IMR-90 (cell line): ENCODE measurements around the gene CALML4. TPM values are rescaled to one million over a fixed set of nuclear protein-coding genes. Genes with fewer than 3 reads are reported as not detected.

Source experiments
- ATAC-seq: fragments of 200-7000 bp; cut with Tn5 transposase; 2 replicates; pipeline ENCODE4 v1.9.1; 2020; ENCODE audit warnings: low read depth, mild to moderate bottlenecking, moderate library complexity
- BruUV-seq: library from RNA; stranded (reverse); fragments of 400-500 nt; replicated peaks from 2 replicates; lab custom pipeline; 2021; lab: Mats Ljungman, UMichigan
- CTCF ChIA-PET: fragments of 300-600 bp; formaldehyde crosslinking; extraction: SDS; loops from one replicate; lab custom pipeline; 2021; ENCODE audit warnings: antibody characterized with exemption; lab: Yijun Ruan, JAX
- POLR2A ChIA-PET: fragments of 300-600 bp; sonication (Branson Sonifier 250); formaldehyde crosslinking; loops from one replicate; lab custom pipeline; 2022; ENCODE audit warnings: antibody characterized with exemption; ENCODE audit not compliant: unreplicated experiment; lab: Charles Lee
- DNase-seq: peaks from one replicate; pipeline ENCODE4 v3.0.0; 2013
- H2AFZ ChIP-seq: replicated peaks from 2 replicates; pipeline ENCODE3; 2013; ENCODE audit warnings: low read length, mild to moderate bottlenecking; ENCODE audit not compliant: poor library complexity
- H2AK5ac ChIP-seq: 2 replicates; pipeline ENCODE4 v1.6.1; 2013; ENCODE audit warnings: low read depth, low read length, inconsistent platforms
- H2AK9ac ChIP-seq: replicated peaks from 2 replicates; pipeline ENCODE3; 2013; ENCODE audit warnings: mild to moderate bottlenecking, low read depth, low read length, moderate library complexity; ENCODE audit not compliant: poor library complexity
- H2BK120ac ChIP-seq: 2 replicates; pipeline ENCODE4 v1.6.1; 2013; ENCODE audit warnings: low read depth, low read length, inconsistent platforms
- H2BK15ac ChIP-seq: 3 replicates; pipeline ENCODE4 v1.6.1; 2013; ENCODE audit warnings: low read depth, low read length, inconsistent platforms
- H2BK20ac ChIP-seq: 2 replicates; pipeline ENCODE4 v1.6.1; 2013; ENCODE audit warnings: low read depth, mild to moderate bottlenecking, inconsistent platforms, low read length, moderate library complexity
- H2BK5ac ChIP-seq: 2 replicates; pipeline ENCODE4 v1.6.1; 2013; ENCODE audit warnings: mild to moderate bottlenecking, low read depth, low read length, inconsistent platforms; ENCODE audit not compliant: poor library complexity, severe bottlenecking
- H3K14ac ChIP-seq: replicated peaks from 2 replicates; pipeline ENCODE4 v1.6.1; 2013; ENCODE audit warnings: low read depth, low read length, inconsistent platforms
- H3K18ac ChIP-seq: 2 replicates; pipeline ENCODE4 v1.6.1; 2013; ENCODE audit warnings: low read depth, low read length, control low read depth
- H3K23ac ChIP-seq: 2 replicates; pipeline ENCODE4 v1.6.1; 2013; ENCODE audit warnings: low read depth, low read length, inconsistent platforms
- H3K27ac ChIP-seq: 2 replicates; pipeline ENCODE4 v1.5.1; 2013; ENCODE audit warnings: mild to moderate bottlenecking, control low read depth, low read length; ENCODE audit not compliant: insufficient read depth
- H3K27me3 ChIP-seq: 2 replicates; pipeline ENCODE4 v1.6.1; 2013; ENCODE audit warnings: low read length; ENCODE audit not compliant: control insufficient read depth, insufficient read depth
- H3K36me3 ChIP-seq: 2 replicates; pipeline ENCODE4 v1.6.1; 2013; ENCODE audit warnings: low read length, mixed read lengths; ENCODE audit not compliant: control insufficient read depth, insufficient read depth
- H3K4ac ChIP-seq: 2 replicates; pipeline ENCODE4 v1.6.1; 2013; ENCODE audit warnings: low read depth, low read length, inconsistent platforms
- H3K4me1 ChIP-seq: 2 replicates; pipeline ENCODE4 v1.6.1; 2013; ENCODE audit warnings: low read length, mixed read lengths; ENCODE audit not compliant: control insufficient read depth, insufficient read depth
- H3K4me2 ChIP-seq: 2 replicates; pipeline ENCODE4 v1.6.1; 2013; ENCODE audit warnings: low read depth, mild to moderate bottlenecking, control low read depth, low read length, moderate library complexity
- H3K4me3 ChIP-seq: 2 replicates; pipeline ENCODE4 v1.5.1; 2013; ENCODE audit warnings: low read depth, mild to moderate bottlenecking, control low read depth, low read length, moderate library complexity; ENCODE audit not compliant: insufficient read depth
- H3K56ac ChIP-seq: 2 replicates; pipeline ENCODE4 v1.6.1; 2013; ENCODE audit warnings: low read length, inconsistent platforms; ENCODE audit not compliant: insufficient read depth; ENCODE audit errors: extremely low read depth
- H3K79me1 ChIP-seq, 2 experiments: 2 replicates each; pipeline ENCODE4 v1.6.1; 2013; ENCODE audit warnings: low read length in 2 of 2, inconsistent platforms in 1 of 2, low read depth in 1 of 2
- H3K9ac ChIP-seq: 2 replicates; pipeline ENCODE4 v1.6.1; 2013; ENCODE audit warnings: low read depth, low read length, control low read depth
- H3K9me1 ChIP-seq: 2 replicates; pipeline ENCODE4 v1.6.1; 2013; ENCODE audit warnings: low read length, inconsistent platforms; ENCODE audit not compliant: insufficient read depth
- H3K9me3 ChIP-seq: 2 replicates; pipeline ENCODE4 v1.6.1; 2013; ENCODE audit warnings: low read length; ENCODE audit not compliant: control insufficient read depth, insufficient read depth
- H4K20me1 ChIP-seq: 2 replicates; pipeline ENCODE4 v1.6.1; 2013; ENCODE audit warnings: low read length, inconsistent platforms; ENCODE audit not compliant: insufficient read depth
- H4K5ac ChIP-seq: 2 replicates; pipeline ENCODE4 v1.6.1; 2013; ENCODE audit warnings: mild to moderate bottlenecking, low read depth, low read length, control low read depth
- H4K8ac ChIP-seq, 2 experiments: 2 replicates each; pipeline ENCODE4 v1.6.1; 2013; ENCODE audit warnings: low read depth in 2 of 2, low read length in 2 of 2, control low read depth in 1 of 2, inconsistent platforms in 1 of 2
- H4K91ac ChIP-seq: 2 replicates; pipeline ENCODE4 v1.6.1; 2013; ENCODE audit warnings: low read depth, low read length, inconsistent platforms; ENCODE audit not compliant: insufficient read depth
- BHLHE40 ChIP-seq: fragments of 150-350 bp; IDR thresholded peaks from 2 replicates; pipeline ENCODE4 v1.6.1; 2016; ENCODE audit warnings: mild to moderate bottlenecking, low read depth, low read length
- CTCF ChIP-seq: conservative IDR thresholded peaks from 2 replicates; pipeline ENCODE4 v1.5.1; 2012; ENCODE audit warnings: mild to moderate bottlenecking, low read depth, low read length, improper control_type of control experiment
- ELK1 ChIP-seq: fragments of 150-350 bp; IDR thresholded peaks from 2 replicates; pipeline ENCODE4 v1.6.1; 2016; ENCODE audit warnings: low read depth, mild to moderate bottlenecking, low read length, moderate library complexity, borderline replicate concordance
- MXI1 ChIP-seq: IDR thresholded peaks from 2 replicates; pipeline ENCODE4 v1.6.1; 2012; ENCODE audit warnings: low read depth, mild to moderate bottlenecking, low read length, moderate library complexity, borderline replicate concordance
- NFE2L2 ChIP-seq: fragments of 150-350 bp; IDR thresholded peaks from 2 replicates; pipeline ENCODE4 v1.6.1; 2016; ENCODE audit warnings: low read depth, mild to moderate bottlenecking, low read length
- POLR2A ChIP-seq: IDR thresholded peaks from 2 replicates; pipeline ENCODE4 v1.6.1; 2012; ENCODE audit warnings: mild to moderate bottlenecking, low read depth, low read length
- RAD21 ChIP-seq: IDR thresholded peaks from 2 replicates; pipeline ENCODE4 v1.6.1; 2012; ENCODE audit warnings: low read length, improper control_type of control experiment
- RCOR1 ChIP-seq: IDR thresholded peaks from 2 replicates; pipeline ENCODE4 v1.6.1; 2012; ENCODE audit warnings: mild to moderate bottlenecking, low read length, improper control_type of control experiment; ENCODE audit not compliant: insufficient replicate concordance
- USF2 ChIP-seq: fragments of 150-350 bp; IDR thresholded peaks from 2 replicates; pipeline ENCODE4 v1.6.1; 2017; ENCODE audit warnings: mild to moderate bottlenecking, antibody characterized with exemption, low read length, low read depth
- WGBS, 2 experiments: methylation state at CpG; one replicate each; pipeline versions ENCODE4 v1.1.5 to v1.1.7; 2013; ENCODE audit warnings: missing lambda C conversion rate in 2 of 2; ENCODE audit not compliant: insufficient read length in 1 of 2; ENCODE audit errors: extremely low coverage in 2 of 2; 5-methylcytosine and 5-hydroxymethylcytosine counted together
- dilution Hi-C: fragments of 300-500 bp; cut with HindIII; formaldehyde crosslinking; loops from one replicate; pipeline ENCODE4 v1.14.3; 2018; ENCODE audit warnings: low sequenced_read_pairs; ENCODE audit not compliant: unreplicated experiment
- in situ Hi-C: fragments of 300-500 bp; cut with MboI; formaldehyde crosslinking; loops from 3 replicates; pipeline ENCODE4 v1.14.3; 2019; ENCODE audit warnings: low sequenced_read_pairs, inconsistent platforms, mixed read lengths
- intact Hi-C: fragments of 100-400 bp; cut with micrococcal nuclease; formaldehyde crosslinking; loops from 2 replicates; pipeline ENCODE4 v1.10.0; 2022
- polyA plus RNA-seq, 3 experiments: library from polyadenylated mRNA; depleted of rRNA; stranded (reverse); fragments of >200 nt; gene quantifications; 2 replicates each; pipeline ENCODE4 v1.2.3, GENCODE V29; 2012; ENCODE audit warnings: low replicate concordance in 1 of 3
- total RNA-seq: library from RNA; depleted of rRNA; stranded (reverse); fragments of >200 nt; gene quantifications from 2 replicates; pipeline ENCODE4 v1.2.3, GENCODE V29; 2012

The CALML4 gene
- total and polyA plus RNA-seq, 2 of the 4 experiments (the other 2 are of a cell fraction) = 0.36 to 1.3 TPM

GRCh38 chr15:68201153-68201878 lies 3.8 kb downstream of the CALML4 start:
- Histone ChIP-seq H3K56ac (no peak overlapping the region), H3K27me3 (no peaks in the 10 kb centered on the region), H3K4me3 (no peak overlapping the region), H2BK5ac (no peak overlapping the region), H3K27ac (no peak overlapping the region), H3K79me1 (peaks cover 4 to 7% of the 10 kb centered on the region in 2 experiments; a peak in 1 of 4 replicates), H3K9ac (no peak overlapping the region), H4K8ac (no peak overlapping the region), H3K18ac (no peak overlapping the region), H2BK15ac (no peak overlapping the region), H2BK120ac (no peak overlapping the region), H2AK5ac (no peak overlapping the region), H3K4me2 (no peak overlapping the region), H2AK9ac (peak overlapping the region; percentile 34), H3K4me1 (peaks cover 3% of the 10 kb centered on the region; the same call in 1 of the 2 replicates), H4K91ac (no peak overlapping the region), H3K4ac (no peak overlapping the region), H3K9me3 (no peaks in the 10 kb centered on the region), H3K14ac (no peak overlapping the region), H3K9me1 (no peaks in the 10 kb centered on the region), H4K5ac (no peak overlapping the region), H4K20me1 (no peaks in the 10 kb centered on the region), H2BK20ac (no peak overlapping the region), H3K36me3 (0 out of 2 replicates have a peak, but pooled peaks cover 2% of the 10 kb centered on the region), H2AFZ (no peak overlapping the region), H3K23ac (no peak overlapping the region)
- no TSS peak for BruUV-seq
- dilution Hi-C loops (no loop called here), in situ Hi-C loops (no loop called here), intact Hi-C loops (no loop called here)
- ATAC-seq = no peak
- POLR2A ChIA-PET = no interaction called here
- DNase-seq = no peak
- CTCF ChIA-PET = no interaction called here
- WGBS, 2 experiments = 100% methylated on average over 1 of the region's 7 CpGs; no CpG with 5 or more reads in 1 of the 2 experiments
- TF ChIP-seq NFE2L2 (no peak), CTCF (no peak), ELK1 (no peak), MXI1 (no peak), RCOR1 (no peak), RAD21 (no peak), POLR2A (no peak), BHLHE40 (no peak), USF2 (no peak)
